PC-3 (cell line): Measurements from ENCODE around the gene ARHGAP6. TPM values are rescaled to one million over a fixed set of nuclear protein-coding genes. Genes with fewer than 3 reads are reported as not detected.

ENCODE experiments used
- ATAC-seq: fragments of 200-7000 bp; cut with Tn5 transposase; 2 replicates; pipeline ENCODE4 v1.9.1; 2020; ENCODE audit warnings: mild to moderate bottlenecking, moderate library complexity
- BruUV-seq: library from RNA; stranded (reverse); fragments of 400-500 nt; replicated peaks from 2 replicates; lab custom pipeline; 2021; lab: Mats Ljungman, UMichigan
- CTCF ChIA-PET: fragments of 300-600 bp; sonication (Branson Sonifier 250); formaldehyde crosslinking; loops from one replicate; lab custom pipeline; 2022; ENCODE audit warnings: antibody characterized with exemption; lab: Charles Lee
- POLR2A ChIA-PET: fragments of 300-600 bp; sonication (Branson Sonifier 250); formaldehyde crosslinking; loops from one replicate; lab custom pipeline; 2022; ENCODE audit warnings: antibody characterized with exemption; ENCODE audit not compliant: unreplicated experiment; lab: Charles Lee
- DNase-seq: peaks from one replicate; pipeline ENCODE4 v3.0.0-alpha.2; 2015
- H2AFZ ChIP-seq: fragments of 300-600 bp; sonication (generic); 2 replicates; pipeline ENCODE4 v1.6.0; 2016; ENCODE audit warnings: antibody characterized with exemption, low read length
- H3F3A ChIP-seq: fragments of 300-600 bp; sonication (generic); one replicate; pipeline ENCODE4 v1.6.0; 2017; ENCODE audit warnings: antibody characterized with exemption, low read length, control low read depth, mild to moderate bottlenecking; ENCODE audit not compliant: unreplicated experiment
- H3K27ac ChIP-seq: fragments of 300-600 bp; sonication (generic); 2 replicates; pipeline ENCODE4 v1.5.1; 2016; ENCODE audit warnings: mild to moderate bottlenecking, low read length
- H3K27me3 ChIP-seq: fragments of 300-600 bp; sonication (generic); 2 replicates; pipeline ENCODE4 v1.6.1; 2016; ENCODE audit warnings: low read length, mixed read lengths
- H3K36me3 ChIP-seq: fragments of 300-600 bp; sonication (generic); 2 replicates; pipeline ENCODE4 v1.6.1; 2016; ENCODE audit warnings: low read depth, mixed run types, low read length, mixed read lengths
- H3K4me1 ChIP-seq: fragments of 300-600 bp; sonication (generic); 2 replicates; pipeline ENCODE4 v1.5.1; 2016; ENCODE audit warnings: low read length; ENCODE audit not compliant: insufficient read depth
- H3K4me2 ChIP-seq: fragments of 300-600 bp; sonication (generic); 2 replicates; pipeline ENCODE4 v1.6.0; 2016; ENCODE audit warnings: low read length
- H3K4me3 ChIP-seq: fragments of 300-600 bp; sonication (generic); 2 replicates; pipeline ENCODE4 v1.5.1; 2016; ENCODE audit warnings: mild to moderate bottlenecking, low read length, mixed read lengths
- H3K79me2 ChIP-seq: fragments of 300-600 bp; sonication (generic); 2 replicates; pipeline ENCODE4 v1.6.1; 2017; ENCODE audit warnings: low read length, mixed read lengths
- H3K9ac ChIP-seq: fragments of 300-600 bp; sonication (generic); 2 replicates; pipeline ENCODE4 v1.6.0; 2016; ENCODE audit warnings: mild to moderate bottlenecking, low read length
- H3K9me2 ChIP-seq: fragments of 300-600 bp; sonication (generic); replicated peaks from 2 replicates; pipeline ENCODE4 v1.6.1; 2016; ENCODE audit warnings: mixed run types, low read length, mixed read lengths
- H3K9me3 ChIP-seq: fragments of 300-600 bp; sonication (generic); 2 replicates; pipeline ENCODE4 v1.6.1; 2016; ENCODE audit warnings: low read length, mixed read lengths
- H4K20me1 ChIP-seq: fragments of 300-600 bp; sonication (generic); 2 replicates; pipeline ENCODE4 v1.6.1; 2016; ENCODE audit warnings: low read length, mixed read lengths
- EZH2 ChIP-seq: fragments of 300-600 bp; sonication (generic); IDR thresholded peaks from one replicate; pipeline ENCODE4 v1.6.1; 2017; ENCODE audit warnings: antibody characterized with exemption, mild to moderate bottlenecking, low read length; ENCODE audit not compliant: unreplicated experiment
- EZH2phosphoT487 ChIP-seq: fragments of 300-600 bp; sonication (generic); IDR thresholded peaks from 2 replicates; pipeline ENCODE4 v1.6.1; 2018; ENCODE audit warnings: mild to moderate bottlenecking, antibody characterized with exemption, low read length, borderline replicate concordance
- intact Hi-C: fragments of 100-400 bp; cut with micrococcal nuclease; formaldehyde crosslinking; loops from 2 replicates; pipeline ENCODE4 v1.9.0; 2023
- total RNA-seq: library from RNA; depleted of rRNA; stranded (reverse); fragments of >200 nt; gene quantifications from 2 replicates; pipeline ENCODE4 v1.2.3, GENCODE V29; 2014
- TF ChIP-seq, protein P1 (sequence below): fragments of 300-600 bp; sonication (generic); conservative IDR thresholded peaks from 2 replicates; pipeline ENCODE4 v1.5.1; 2017; ENCODE audit warnings: antibody characterized with exemption, low read depth, mild to moderate bottlenecking, low read length

The ARHGAP6 gene
- total RNA-seq, 1 experiment from 2014 or later = 2.8 TPM

DNA sequence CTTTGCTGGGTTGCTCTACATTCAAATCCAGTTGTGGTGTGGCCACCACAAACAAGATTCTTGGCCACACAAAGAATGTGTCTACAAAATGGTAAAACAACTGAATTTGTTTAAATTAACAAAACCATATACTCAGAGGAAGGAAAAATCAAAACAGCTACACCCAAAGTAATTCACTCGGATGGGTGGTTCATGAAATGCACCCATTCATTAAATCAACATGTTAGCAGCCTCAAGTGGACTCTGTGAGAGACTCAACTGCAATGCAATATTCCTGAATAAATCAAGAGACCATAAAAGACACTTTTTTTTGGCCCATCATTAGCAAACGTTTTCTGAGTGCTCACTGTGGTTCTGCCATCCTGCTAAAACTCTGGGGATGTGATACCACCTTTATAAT lies 383.7 kb downstream of the ARHGAP6 start:
- Histone ChIP-seq H3K27ac (no peak overlapping the region), H3K27me3 (no peaks in the 10 kb centered on the region), H2AFZ (no peak overlapping the region), H3F3A (no peaks in the 10 kb centered on the region), H3K4me2 (no peak overlapping the region), H3K4me1 (no peaks in the 10 kb centered on the region), H3K79me2 (no peaks in the 10 kb centered on the region), H3K4me3 (no peak overlapping the region), H4K20me1 (no peaks in the 10 kb centered on the region), H3K9me2 (no peaks in the 10 kb centered on the region), H3K36me3 (no peaks in the 10 kb centered on the region), H3K9ac (no peak overlapping the region), H3K9me3 (no peaks in the 10 kb centered on the region)
- ATAC-seq (no peak), DNase-seq (no peak)
- no TSS peak for BruUV-seq
- CTCF ChIA-PET = no interaction called here
- intact Hi-C loops = no loop called here
- POLR2A ChIA-PET = no interaction called here
- TF ChIP-seq EZH2phosphoT487 (no peak), EZH2 (no peak)
- TF ChIP-seq, protein P1, sequence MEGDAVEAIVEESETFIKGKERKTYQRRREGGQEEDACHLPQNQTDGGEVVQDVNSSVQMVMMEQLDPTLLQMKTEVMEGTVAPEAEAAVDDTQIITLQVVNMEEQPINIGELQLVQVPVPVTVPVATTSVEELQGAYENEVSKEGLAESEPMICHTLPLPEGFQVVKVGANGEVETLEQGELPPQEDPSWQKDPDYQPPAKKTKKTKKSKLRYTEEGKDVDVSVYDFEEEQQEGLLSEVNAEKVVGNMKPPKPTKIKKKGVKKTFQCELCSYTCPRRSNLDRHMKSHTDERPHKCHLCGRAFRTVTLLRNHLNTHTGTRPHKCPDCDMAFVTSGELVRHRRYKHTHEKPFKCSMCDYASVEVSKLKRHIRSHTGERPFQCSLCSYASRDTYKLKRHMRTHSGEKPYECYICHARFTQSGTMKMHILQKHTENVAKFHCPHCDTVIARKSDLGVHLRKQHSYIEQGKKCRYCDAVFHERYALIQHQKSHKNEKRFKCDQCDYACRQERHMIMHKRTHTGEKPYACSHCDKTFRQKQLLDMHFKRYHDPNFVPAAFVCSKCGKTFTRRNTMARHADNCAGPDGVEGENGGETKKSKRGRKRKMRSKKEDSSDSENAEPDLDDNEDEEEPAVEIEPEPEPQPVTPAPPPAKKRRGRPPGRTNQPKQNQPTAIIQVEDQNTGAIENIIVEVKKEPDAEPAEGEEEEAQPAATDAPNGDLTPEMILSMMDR = no peak

GRCh38 chrX:11273544-11273943 lies 392.2 kb downstream of the ARHGAP6 start:
- TF ChIP-seq, protein P1 = no peak
- TF ChIP-seq EZH2phosphoT487 (no peak), EZH2 (no peak)
- Histone ChIP-seq H3K27ac (no peak overlapping the region), H3K4me3 (no peak overlapping the region), H3K4me1 (peaks cover 10% of the 10 kb centered on the region), H4K20me1 (no peaks in the 10 kb centered on the region), H3K9me3 (no peaks in the 10 kb centered on the region), H3K9ac (no peak overlapping the region), H3K4me2 (no peak overlapping the region), H3K79me2 (no peaks in the 10 kb centered on the region), H3K27me3 (no peaks in the 10 kb centered on the region), H3K9me2 (no peaks in the 10 kb centered on the region), H3K36me3 (no peaks in the 10 kb centered on the region), H2AFZ (no peak overlapping the region), H3F3A (no peaks in the 10 kb centered on the region)
- ATAC-seq (peak; percentile 49), DNase-seq (peak; percentile 41)
- CTCF ChIA-PET = no interaction called here
- BruUV-seq = no TSS peak
- POLR2A ChIA-PET = no interaction called here
- intact Hi-C loops = no loop called here

DNA sequence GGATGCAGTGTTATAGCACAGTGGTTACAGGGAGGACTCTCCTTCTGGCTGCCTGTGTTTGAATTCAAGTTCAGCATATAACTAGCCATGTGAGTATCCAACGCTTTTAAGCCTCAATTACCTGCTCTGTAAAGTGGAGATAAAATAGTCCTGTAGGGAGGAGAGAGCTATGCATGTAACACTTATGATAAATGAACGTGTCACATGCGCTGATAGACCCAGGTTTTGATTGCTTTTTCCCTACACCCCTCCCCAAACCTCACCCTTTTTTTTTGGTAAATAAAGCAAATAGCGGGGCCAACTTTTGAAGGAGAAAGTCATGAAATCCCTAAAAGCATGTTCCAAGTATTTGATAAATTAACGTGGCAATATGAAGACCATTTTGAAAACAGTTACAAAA lies 392.9 kb downstream of the ARHGAP6 start:
- Histone ChIP-seq H3K36me3 (no peaks in the 10 kb centered on the region), H3F3A (no peaks in the 10 kb centered on the region), H3K79me2 (no peaks in the 10 kb centered on the region), H3K4me1 (peaks cover 10% of the 10 kb centered on the region), H4K20me1 (no peaks in the 10 kb centered on the region), H3K9me2 (no peaks in the 10 kb centered on the region), H3K27ac (no peak overlapping the region), H3K27me3 (no peaks in the 10 kb centered on the region), H3K4me2 (no peak overlapping the region), H3K9me3 (no peaks in the 10 kb centered on the region), H2AFZ (no peak overlapping the region), H3K4me3 (no peak overlapping the region), H3K9ac (no peak overlapping the region)
- intact Hi-C loops = no loop called here
- BruUV-seq = no TSS peak
- DNase-seq = no peak
- TF ChIP-seq EZH2phosphoT487 = no peak
- TF ChIP-seq, protein P1 = no peak
- TF ChIP-seq EZH2 = no peak
- no peak for ATAC-seq
- POLR2A ChIA-PET = no interaction called here
- CTCF ChIA-PET = interaction anchor here (0.6 kb wide), 1 partner anchor 176 kb away, joined by 5 read pairs; no protein-coding TSS in a partner anchor
